ENCODE measurements around the gene AHNAK. TPM values are rescaled to one million over a fixed set of nuclear protein-coding genes. Genes with fewer than 3 reads are reported as not detected.
A peak's percentile ranks its signal among the peaks of the same experiment; 100 is the strongest.
"Not testable (repeated sequence)": the region's sequence is repeated elsewhere in the genome, so short reads cannot be mapped to it uniquely, and the experiment has no call there.

Gene AHNAK
- total RNA-seq, 2 donors from 2014 or later: 17.6 to 97.3 TPM

DNA sequence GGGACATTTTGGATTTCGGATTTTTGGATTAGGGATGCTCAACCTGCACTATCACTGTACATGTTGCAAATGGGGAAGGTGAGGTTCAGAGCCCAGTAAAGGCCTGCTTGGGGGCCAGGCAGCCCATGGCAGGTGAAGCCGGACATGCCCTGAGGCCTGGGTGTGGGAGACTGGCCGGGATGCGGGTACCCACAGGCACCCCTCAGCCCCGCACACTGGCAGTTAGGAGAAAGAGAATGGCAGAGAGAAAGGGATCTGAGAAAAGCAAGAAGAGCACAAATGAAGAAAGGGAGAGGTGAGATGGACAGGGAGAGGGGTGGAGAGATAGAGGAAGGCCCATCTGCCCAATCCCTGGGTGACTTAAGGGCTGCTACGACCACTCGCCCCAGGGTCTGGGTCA is 75.0 kb downstream of the AHNAK start:
- no peaks in the 10 kb centered on the region for H3K9me3 Mint-ChIP-seq
- no peak for ATAC-seq
- no peak for DNase-seq (ENCODE audit: low spot score in 2 of 2)
- H3K27ac Mint-ChIP-seq: peak overlapping the region in 1 of 2 donors; percentile 44
- H3K36me3 Mint-ChIP-seq: no peaks in the 10 kb centered on the region

DNA sequence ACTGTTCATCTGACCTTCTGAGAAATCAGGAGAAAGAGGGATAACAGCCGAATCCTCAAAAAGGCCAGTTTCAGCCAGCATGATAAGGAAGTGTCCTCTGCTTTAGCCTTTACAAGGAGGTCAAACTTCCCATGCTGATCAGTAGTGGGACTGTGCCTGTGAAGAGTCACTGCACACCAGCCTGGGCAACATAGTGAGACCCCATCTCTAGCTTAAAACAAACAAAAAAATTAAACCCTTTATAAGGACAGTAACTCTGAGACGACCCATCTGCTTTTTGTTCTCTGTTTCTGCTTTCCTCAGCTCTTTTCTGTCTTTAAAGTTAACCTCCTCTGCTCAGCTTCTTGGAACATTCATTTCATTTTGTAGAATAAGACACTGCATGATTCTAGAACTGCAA is 78.0 kb downstream of the AHNAK start:
- DNase-seq (ENCODE audit: low spot score in 2 of 2) (no peak), ATAC-seq (no peak)
- Mint-ChIP-seq H3K9me3 (no peaks in the 10 kb centered on the region), H3K36me3 (no peaks in the 10 kb centered on the region), H3K27ac (no peak overlapping the region)

DNA sequence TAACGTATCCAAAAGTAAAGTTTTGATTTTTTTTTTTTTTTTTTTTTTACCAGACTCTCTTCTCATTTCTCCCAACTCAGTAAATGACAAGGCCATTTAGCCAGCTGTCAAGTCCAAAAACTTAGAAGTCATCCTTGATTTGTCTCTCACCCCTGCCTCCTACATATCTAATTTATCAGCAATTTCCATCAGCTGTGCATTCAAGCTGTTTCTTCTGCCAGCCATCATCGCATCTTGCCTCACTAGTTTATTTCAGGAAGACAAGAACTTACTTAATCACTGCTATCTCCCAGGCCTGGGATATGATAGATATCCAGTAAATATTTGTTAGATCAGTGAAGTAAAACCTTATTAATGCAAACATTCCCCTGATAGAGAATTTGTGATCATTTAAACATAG is 80.2 kb downstream of the AHNAK start:
- Mint-ChIP-seq H3K36me3 (no peaks in the 10 kb centered on the region), H3K27ac (no peak overlapping the region), H3K9me3 (no peaks in the 10 kb centered on the region)
- ATAC-seq (no peak), DNase-seq (ENCODE audit: low spot score in 2 of 2) (no peak)

DNA sequence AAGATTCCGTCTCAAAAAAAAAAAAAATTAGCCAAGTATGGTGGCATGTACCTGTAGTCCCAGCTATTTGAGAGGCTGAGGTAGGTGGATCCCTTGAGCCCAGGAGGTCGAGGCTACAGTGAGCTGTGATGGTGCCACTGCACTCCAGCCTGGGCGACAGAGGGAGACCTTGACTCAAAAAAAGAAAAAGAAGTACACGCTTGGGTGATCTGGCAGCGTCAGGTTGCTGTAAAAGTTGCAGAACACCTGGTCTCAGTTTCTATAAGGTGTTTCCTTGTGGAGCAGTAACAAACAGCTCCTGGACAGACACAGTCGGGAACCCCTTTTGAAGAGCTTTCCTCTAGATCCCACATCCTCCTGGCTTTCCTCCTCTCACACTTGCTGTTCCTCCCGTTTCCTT is 82.0 kb downstream of the AHNAK start:
- Mint-ChIP-seq H3K27ac (peak overlapping the region in 1 of 2 donors; percentile 32), H3K36me3 (no peaks in the 10 kb centered on the region), H3K9me3 (no peaks in the 10 kb centered on the region)
- ATAC-seq (no peak), DNase-seq (ENCODE audit: low spot score in 2 of 2) (no peak)

DNA sequence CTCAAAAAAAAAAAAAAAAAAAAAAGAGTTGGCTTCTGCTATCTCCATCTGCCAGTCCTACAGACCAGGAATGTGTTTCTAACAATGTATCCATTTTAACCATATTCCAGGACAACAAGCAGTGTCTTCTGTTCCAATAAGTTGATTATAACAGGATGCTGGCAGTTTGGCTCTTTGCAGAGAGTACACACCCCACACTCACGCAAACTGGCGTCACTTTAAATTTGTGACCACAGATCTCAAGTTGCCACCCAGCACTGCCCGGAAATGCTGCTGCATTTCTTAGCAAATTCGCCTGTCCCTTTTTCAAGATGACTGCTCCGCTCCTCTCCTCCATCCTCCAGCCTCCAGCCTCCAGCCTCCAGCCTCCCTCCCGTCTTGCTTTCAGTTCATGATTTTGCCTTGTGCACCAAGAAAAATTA is 83.5 kb downstream of the AHNAK start:
- H3K9me3 Mint-ChIP-seq: no peaks in the 10 kb centered on the region
- H3K27ac Mint-ChIP-seq: no peak overlapping the region
- H3K36me3 Mint-ChIP-seq: no peaks in the 10 kb centered on the region
- DNase-seq (ENCODE audit: low spot score in 2 of 2) (no peak), ATAC-seq (no peak)

DNA sequence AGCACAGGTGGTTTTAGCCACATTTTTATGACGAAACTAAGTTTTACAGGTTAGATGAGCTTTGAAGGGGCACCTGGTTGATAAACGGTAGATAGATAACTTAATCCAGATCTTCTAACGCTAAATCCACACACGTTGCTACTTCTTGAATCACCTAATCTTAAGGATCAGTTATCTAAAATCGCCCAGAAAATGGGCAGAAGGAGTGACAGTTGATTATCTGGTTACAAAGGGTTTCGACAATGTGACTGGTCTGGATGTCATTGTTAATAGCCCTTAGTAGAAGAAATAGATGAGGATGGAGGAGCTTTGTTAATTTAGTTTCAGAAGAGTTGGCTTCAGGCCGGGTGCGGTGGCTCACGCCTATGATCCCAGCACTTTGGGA is 84.1 kb downstream of the AHNAK start:
- Mint-ChIP-seq H3K36me3 (no peaks in the 10 kb centered on the region), H3K27ac (no peak overlapping the region), H3K9me3 (no peaks in the 10 kb centered on the region)
- DNase-seq (ENCODE audit: low spot score in 2 of 2) (no peak), ATAC-seq (no peak)

DNA sequence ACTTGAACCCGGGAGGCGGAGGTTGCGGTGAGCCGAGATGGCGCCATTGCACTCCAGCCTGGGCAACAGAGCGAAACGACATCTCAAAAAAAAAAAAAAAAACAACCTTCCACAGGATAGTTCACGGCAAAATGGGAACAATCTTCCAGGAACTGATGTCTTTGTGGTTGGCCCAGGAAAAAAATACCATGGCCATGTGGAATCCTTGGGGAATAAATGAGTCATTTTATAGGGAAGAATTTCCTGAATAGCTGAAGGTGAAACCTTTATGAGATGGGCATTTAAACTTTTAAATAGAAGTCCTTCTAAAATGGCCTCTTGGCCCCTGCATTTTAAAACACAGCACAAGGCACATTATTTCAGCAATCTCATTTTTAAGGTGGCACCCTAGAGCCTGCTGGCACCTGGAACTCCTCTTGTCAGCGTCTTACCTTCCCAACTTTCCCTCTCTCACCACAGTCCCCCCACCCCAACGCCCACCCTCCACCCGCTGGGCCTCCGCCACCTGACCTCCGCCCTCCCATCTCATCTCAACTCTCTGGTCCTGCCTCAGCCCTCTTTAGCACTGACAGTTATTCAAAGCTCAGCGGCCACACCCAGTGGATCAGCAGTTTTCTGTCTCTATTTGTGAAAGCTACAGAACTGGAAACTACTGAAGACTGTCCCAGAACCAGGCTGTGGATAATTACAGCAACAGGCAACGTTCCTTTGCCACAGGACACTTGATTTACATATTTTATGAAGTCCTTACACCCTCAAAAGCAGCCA is 84.7 kb downstream of the AHNAK start:
- Mint-ChIP-seq H3K9me3 (no peaks in the 10 kb centered on the region), H3K27ac (no peak overlapping the region), H3K36me3 (no peaks in the 10 kb centered on the region)
- no peak for ATAC-seq
- no peak for DNase-seq (ENCODE audit: low spot score in 2 of 2)

DNA sequence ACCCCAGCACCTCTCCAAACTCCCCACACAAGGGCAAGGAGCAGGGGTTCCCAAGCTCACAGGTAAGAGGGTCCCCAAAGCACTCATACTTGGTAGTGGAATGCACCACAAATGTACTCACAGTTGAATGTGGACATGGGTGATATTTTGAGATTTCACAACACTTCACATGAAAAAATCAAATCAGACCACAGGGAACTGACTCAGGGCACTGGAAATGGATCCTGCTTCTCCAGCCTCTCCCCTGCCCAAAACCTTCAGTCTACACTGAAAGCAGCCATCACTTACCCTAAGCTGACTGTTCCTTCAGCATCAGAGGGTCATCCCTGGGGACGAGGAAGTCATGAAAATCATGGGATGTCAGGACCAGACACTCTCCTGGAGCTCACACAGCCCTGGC is 87.5 kb downstream of the AHNAK start:
- Mint-ChIP-seq H3K9me3 (no peaks in the 10 kb centered on the region), H3K36me3 (no peaks in the 10 kb centered on the region), H3K27ac (peak overlapping the region in 1 of 2 donors; percentile 20)
- DNase-seq (ENCODE audit: low spot score in 2 of 2) (no peak), ATAC-seq (no peak)

DNA sequence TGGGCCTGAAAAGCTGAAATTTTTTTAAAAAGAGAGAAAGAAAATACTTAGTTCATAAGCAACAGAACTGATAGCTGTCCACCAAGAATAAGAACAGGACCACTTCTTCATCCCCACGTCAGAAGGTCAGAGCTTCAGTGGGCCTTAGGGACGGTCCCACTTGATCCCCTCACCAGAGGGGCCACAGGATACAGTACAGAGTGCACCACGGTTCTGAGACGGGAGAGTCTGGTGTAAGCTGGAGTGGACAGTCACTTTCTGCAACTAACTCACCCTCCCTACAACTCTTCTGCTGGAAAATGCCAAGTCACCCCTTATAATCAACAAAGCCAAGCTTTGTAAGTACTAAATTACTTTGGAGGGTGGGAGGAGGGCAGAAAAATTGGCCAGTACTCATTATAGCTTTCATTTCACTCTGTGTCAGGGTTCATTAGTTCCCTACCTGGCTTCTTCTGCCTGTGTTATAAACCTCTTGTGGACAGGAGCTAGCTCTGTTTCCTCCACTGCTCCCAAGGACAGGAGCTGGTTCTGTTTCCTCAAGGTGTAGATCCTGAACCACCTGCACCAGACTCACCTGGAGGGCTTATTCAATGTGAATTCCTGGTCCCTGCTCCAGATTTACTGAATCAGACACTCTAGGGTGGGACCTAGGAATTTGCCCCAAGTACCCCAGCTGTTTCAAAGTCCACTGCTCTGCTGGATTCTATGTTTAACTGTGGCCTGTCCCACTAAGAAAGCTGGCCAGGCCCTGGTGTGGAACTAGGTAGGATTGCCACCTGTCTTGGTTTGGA is 88.2 kb downstream of the AHNAK start:
- ATAC-seq (no peak), DNase-seq (ENCODE audit: low spot score in 2 of 2) (no peak)
- H3K9me3 Mint-ChIP-seq: no peaks in the 10 kb centered on the region
- peak overlapping the region; percentile 20 to 55 for H3K27ac Mint-ChIP-seq
- no peaks in the 10 kb centered on the region for H3K36me3 Mint-ChIP-seq

DNA sequence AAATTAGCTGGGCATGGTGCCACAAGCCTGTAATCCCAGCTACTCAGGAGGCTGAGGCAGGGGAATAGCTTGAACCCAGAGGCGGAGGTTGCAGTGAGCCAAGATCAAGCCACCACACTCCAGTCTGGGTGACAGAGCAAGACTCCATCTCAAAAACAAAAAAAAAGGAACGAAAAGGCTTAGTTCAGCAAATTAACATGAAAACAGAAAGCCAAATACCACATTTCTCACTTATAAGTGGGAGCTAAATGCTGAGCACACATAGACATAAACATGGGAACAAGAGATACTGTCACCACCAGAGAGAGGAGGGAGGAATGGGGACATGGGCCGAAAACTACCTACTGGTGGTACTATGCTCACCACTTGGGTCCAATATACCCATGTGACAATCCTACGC is 89.1 kb downstream of the AHNAK start:
- no peaks in the 10 kb centered on the region for H3K9me3 Mint-ChIP-seq
- H3K36me3 Mint-ChIP-seq: no peaks in the 10 kb centered on the region
- no peak overlapping the region for H3K27ac Mint-ChIP-seq
- DNase-seq (ENCODE audit: low spot score in 2 of 2): no peak
- ATAC-seq: no peak

DNA sequence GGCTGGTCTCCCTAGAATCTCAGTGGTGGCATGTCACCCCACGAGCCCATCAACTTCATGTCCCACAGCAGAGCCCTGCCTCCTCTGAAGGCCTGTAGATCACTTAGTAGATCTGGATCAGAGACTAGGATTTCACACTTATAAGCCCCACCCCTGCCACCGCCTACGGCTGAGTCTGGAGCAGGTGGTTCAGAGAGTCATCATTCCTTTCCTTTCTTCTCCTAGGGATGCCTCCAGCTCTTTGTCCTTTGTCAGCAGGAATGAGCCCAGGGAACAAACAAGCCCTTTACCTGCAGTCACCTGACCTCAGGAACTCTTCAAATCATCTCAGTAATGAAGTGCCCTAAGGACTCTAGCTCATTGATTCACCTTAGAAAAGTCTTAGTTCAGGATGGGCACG is 90.0 kb downstream of the AHNAK start:
- Mint-ChIP-seq H3K27ac (no peak overlapping the region), H3K36me3 (no peaks in the 10 kb centered on the region), H3K9me3 (no peaks in the 10 kb centered on the region)
- ATAC-seq (no peak), DNase-seq (ENCODE audit: low spot score in 2 of 2) (no peak)

DNA sequence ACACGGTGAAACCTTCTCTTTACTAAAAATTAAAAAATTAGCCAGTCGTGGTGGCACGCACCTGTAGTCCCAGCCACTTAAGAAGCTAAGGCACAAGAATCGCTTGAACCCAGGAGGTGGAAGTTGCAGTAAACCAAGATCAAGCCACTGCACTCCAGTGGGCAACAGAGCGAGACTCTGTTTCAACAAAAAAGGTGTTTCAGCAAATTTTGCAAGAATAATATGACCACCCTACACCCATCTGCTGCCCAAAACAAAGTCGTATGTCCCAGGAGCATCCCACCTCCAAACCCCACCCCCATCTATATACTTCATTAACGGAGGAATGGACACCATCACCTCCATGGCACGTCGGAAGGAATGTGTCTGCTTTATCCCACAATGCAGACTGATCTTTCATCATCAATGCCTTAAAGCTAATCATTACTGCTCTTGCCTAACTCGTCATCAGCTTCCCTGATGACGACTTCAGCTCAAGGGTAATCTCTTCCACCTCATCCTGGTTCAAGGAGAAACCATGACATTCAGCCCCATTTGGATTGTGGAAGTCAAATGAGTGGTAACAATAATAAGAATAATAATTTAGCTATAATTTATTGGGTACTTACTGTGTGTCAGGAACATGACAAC is 93.7 kb downstream of the AHNAK start:
- Mint-ChIP-seq H3K9me3 (no peaks in the 10 kb centered on the region), H3K36me3 (no peaks in the 10 kb centered on the region), H3K27ac (no peak overlapping the region)
- DNase-seq (ENCODE audit: low spot score in 2 of 2): no peak
- ATAC-seq: no peak

DNA sequence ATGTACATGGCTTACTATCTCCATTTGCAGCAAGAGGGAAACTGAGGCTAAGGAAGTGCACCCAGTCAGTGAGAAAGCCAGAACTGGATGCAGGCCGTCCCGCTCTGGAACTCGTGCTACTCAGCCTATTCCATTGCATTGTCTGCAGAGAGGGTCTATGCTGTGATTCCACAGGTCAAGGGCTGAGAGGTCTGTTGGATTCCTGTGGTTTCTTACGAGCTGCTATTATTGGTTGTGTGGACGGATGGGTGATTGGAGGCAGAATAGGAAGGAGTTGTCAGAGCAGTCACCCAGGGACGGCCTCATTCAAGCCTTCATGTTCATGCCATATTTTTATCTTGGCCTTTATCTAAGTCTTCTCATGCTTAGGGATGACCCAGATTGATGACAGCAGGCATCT is 94.3 kb downstream of the AHNAK start:
- Mint-ChIP-seq H3K27ac (no peak overlapping the region), H3K9me3 (no peaks in the 10 kb centered on the region), H3K36me3 (no peaks in the 10 kb centered on the region)
- no peak for ATAC-seq
- no peak for DNase-seq (ENCODE audit: low spot score in 2 of 2)

DNA sequence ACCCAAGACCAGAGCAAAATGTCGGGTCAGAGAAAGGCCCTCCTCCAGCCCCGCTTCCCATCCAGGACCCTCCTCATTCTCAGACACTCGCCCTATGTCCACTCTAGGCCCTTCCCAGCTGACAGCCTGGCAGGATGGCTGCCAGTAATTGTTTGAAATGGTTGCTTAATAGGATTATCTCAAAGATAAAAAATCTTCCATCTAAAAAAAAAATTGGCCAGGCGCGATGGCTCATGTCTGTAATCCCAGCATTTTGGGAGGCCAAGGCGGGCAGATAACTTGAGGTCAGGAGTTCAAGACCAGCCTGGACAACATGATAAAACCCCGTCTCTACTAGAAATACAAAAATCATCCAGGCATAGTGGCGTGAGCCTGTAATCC is 95.4 kb downstream of the AHNAK start:
- no peak overlapping the region for H3K27ac Mint-ChIP-seq

DNA sequence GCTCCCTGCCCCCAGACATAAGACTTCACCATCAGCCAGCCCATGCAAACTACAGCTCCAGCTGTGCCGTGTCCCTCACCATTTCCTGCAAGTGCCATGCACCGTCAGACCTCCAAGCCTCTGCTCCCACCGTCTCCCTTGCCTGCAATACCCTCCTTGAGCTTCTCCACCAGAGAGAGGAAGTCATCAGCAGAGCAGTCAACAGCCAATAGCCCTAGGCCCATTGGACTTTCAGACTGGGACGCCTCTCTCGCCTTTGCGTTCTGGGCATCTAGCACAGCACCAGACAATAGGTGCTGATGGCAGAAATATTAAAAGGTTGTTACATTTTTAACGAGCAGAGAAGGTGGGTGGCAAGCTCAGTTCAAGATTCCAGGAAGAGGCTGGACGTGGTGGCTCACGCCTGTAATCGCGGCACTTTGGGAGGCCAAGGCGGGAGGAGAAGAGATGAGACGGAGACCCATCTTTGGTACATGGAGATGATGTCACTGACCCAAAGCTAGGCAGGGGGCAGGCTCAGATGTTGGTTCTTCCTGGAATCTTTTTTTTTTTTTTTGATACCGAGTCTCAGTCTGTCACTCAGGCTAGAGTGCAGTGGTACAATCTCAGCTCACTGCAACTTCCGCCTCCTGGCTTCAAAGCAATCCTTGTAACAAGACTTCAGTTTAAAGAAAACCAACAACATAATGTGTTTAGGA is 95.9 kb downstream of the AHNAK start:
- H3K27ac Mint-ChIP-seq: peak overlapping the region in 1 of 2 donors; percentile 39
- H3K36me3 Mint-ChIP-seq: no peaks in the 10 kb centered on the region
- no peaks in the 10 kb centered on the region for H3K9me3 Mint-ChIP-seq
- DNase-seq (ENCODE audit: low spot score in 2 of 2) (no peak), ATAC-seq (no peak)

More for the DNA sequence above, 95.4 kb downstream of the AHNAK start:
- no peaks in the 10 kb centered on the region for H3K36me3 Mint-ChIP-seq
- H3K9me3 Mint-ChIP-seq: no peaks in the 10 kb centered on the region
- no peak for ATAC-seq
- DNase-seq (ENCODE audit: low spot score in 2 of 2): no peak

DNA sequence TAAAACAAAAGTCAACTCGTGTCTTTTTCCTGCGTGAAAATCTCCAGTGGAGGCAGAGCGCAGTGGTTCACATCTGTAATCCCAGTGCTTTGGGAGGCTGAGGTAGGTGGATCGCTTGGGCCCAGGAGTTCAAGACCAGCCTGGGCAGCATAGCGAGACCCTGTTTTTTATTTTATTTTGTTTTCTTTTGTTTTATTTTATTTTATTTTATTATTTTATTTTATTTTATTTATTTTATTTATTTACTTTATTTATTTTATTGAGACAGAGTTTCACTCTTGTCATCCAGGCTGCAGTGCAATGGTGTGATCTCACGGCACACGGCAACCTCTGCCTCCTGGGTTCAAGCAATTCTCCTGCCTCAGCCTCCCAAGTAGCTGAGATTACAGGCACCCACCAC is 96.7 kb downstream of the AHNAK start:
- not testable (repeated sequence) for H3K9me3 Mint-ChIP-seq; DNase-seq (ENCODE audit: low spot score in 2 of 2); H3K27ac Mint-ChIP-seq; H3K36me3 Mint-ChIP-seq; ATAC-seq

DNA sequence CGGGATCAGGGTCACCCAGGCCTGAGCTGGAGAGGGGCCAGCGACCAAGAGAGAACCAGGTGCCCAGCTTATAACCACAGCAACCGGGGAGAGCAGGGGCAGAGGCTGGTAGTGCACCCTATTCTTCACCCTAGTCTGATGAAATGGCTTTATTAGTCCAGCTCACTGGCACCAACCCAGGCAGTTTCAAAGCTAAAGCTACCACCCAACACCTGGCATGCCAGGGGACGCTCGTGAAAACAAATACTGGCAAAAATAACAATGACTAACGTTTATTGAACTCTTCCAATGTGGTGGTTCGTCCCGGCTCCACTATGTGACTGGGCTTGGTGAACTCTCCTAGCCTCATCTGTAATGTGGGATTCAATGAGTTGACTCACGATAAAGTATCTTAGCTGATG is 97.2 kb downstream of the AHNAK start:
- ATAC-seq: no peak
- Mint-ChIP-seq H3K27ac (no peak overlapping the region), H3K9me3 (no peaks in the 10 kb centered on the region), H3K36me3 (no peaks in the 10 kb centered on the region)
- no peak for DNase-seq (ENCODE audit: low spot score in 2 of 2)
